NCI-H2029 (cell line): Measurements from ENCODE around the gene MYL6.
A peak's percentile ranks its signal among the peaks of the same experiment; 100 is the strongest.

ENCODE experiments used
- DNase-seq: peaks from one replicate; lab custom pipeline; 2025; lab: John Stamatoyannopoulos, UW

MYL6 gene

GRCh38 chr12:56129206-56129941 lies 28.8 kb upstream of the MYL6 start:
- DNase-seq = no peak

GRCh38 chr12:56129942-56130495 lies 28.1 kb upstream of the MYL6 start:
- no peak for DNase-seq

GRCh38 chr12:56130876-56131275 lies 27.3 kb upstream of the MYL6 start:
- no peak for DNase-seq

GRCh38 chr12:56134897-56135296 lies 23.3 kb upstream of the MYL6 start:
- no peak for DNase-seq

- no peak for DNase-seq
These were observed 20.1 kb upstream of the MYL6 start for GRCh38 chr12:56137853-56138571.

GRCh38 chr12:56141946-56142784 lies 16.0 kb upstream of the MYL6 start:
- DNase-seq = no peak

GRCh38 chr12:56143217-56143616 lies 14.9 kb upstream of the MYL6 start:
- DNase-seq = no peak

- DNase-seq = no peak
These were observed 14.3 kb upstream of the MYL6 start for GRCh38 chr12:56143870-56144269.

GRCh38 chr12:56145217-56145616 lies 12.9 kb upstream of the MYL6 start:
- no peak for DNase-seq

- DNase-seq = no peak
These were observed 11.4 kb upstream of the MYL6 start for GRCh38 chr12:56146492-56147460.

- DNase-seq = no peak
These were observed 7.6 kb upstream of the MYL6 start for GRCh38 chr12:56150563-56150962.

- DNase-seq = peak; percentile 52
These were observed 6.5 kb upstream of the MYL6 start for GRCh38 chr12:56151672-56152131.

- DNase-seq = peak; percentile 92
These were observed 5.9 kb upstream of the MYL6 start, which contains the start of gene MYL6B for GRCh38 chr12:56152132-56152755. Gene MYL6B (plus strand): TSS chr12:56152587. CDS start chr12:56153919, 1,332 bp downstream.

GRCh38 chr12:56152756-56153677 lies 5.1 kb upstream of the MYL6 start:
- no peak for DNase-seq

- DNase-seq = no peak
These were observed 4.5 kb upstream of the MYL6 start for GRCh38 chr12:56153678-56154065.

- no peak for DNase-seq
These were observed 3.9 kb upstream of the MYL6 start for GRCh38 chr12:56154246-56154771.

- DNase-seq = no peak
These were observed 3.3 kb upstream of the MYL6 start for GRCh38 chr12:56154818-56155217.

- DNase-seq = no peak
These were observed 2.8 kb upstream of the MYL6 start for GRCh38 chr12:56155256-56155845.
